GM12872 (cell line): ENCODE measurements around the gene PRKD1.

Experiments used
- CTCF ChIP-seq: IDR thresholded peaks from 3 replicates; pipeline ENCODE4 v1.5.1; 2011; ENCODE audit warnings: low read depth, mild to moderate bottlenecking, low read length, moderate library complexity; ENCODE audit not compliant: insufficient read depth

The PRKD1 gene

GRCh38 chr14:29643433-29644211 is 284.0 kb downstream of the PRKD1 start:
- TF ChIP-seq CTCF, result no peak

DNA sequence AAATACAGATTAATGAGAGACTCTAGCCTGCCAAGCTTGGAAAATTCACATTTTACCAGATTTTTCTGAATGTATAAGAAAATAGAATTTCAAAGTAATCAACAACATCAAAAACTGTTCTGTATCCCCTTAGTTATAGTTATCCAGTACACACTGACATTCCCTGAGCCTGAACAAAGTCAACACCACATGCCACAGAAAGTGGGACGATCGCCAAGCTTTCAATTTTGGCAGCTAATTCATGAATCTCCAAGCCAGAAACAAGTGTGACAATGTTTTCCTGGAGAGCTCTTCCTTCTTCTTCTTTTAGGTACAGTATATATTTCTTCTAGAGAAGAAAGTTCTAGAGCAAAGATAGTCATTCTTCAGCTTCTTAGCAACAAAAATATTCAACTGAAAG is 290.2 kb downstream of the PRKD1 start:
- no peak for TF ChIP-seq CTCF

DNA sequence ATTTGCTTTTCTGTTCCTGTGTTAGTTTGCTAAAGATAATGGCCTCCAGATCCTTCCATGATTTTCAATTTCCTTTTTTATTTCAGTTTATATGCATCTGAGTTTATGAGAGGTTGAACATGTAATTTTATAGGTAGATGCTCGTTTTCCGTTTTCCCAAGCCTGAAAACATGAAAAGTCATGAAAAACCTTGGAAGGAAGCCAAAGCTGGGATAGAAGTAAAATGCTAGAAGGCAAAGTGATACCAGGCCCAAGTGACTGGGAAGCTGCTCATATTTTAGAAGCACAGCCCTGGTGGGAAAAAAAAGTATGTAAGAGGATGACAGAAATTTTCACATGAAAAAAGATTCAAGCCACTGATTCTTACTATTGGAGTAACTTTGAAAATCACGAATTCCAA is 290.8 kb downstream of the PRKD1 start:
- no peak for TF ChIP-seq CTCF

- TF ChIP-seq CTCF, result no peak
Measured at GRCh38 chr14:29630566-29631160, 297.0 kb downstream of the PRKD1 start.

DNA sequence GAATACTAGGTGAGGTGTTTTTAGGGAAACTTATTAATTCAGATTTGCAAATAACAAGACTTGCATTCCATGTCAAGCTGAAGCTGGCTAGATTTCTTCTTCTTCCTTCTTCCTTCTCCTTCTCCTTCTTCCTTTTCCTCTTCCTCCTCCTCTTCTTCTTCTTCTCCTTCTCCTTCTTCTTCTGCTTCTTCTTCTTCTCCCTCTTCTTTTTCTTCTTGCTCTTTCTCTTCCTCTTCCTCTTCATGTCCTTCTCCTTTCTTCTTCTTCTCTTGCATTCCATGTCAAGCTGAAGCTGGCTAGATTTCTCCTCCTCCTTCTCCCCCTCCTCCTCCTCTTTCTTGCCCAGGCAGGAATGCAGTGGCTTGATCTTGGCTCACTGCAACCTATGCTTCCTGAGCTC is 297.8 kb downstream of the PRKD1 start:
- no peak for TF ChIP-seq CTCF

DNA sequence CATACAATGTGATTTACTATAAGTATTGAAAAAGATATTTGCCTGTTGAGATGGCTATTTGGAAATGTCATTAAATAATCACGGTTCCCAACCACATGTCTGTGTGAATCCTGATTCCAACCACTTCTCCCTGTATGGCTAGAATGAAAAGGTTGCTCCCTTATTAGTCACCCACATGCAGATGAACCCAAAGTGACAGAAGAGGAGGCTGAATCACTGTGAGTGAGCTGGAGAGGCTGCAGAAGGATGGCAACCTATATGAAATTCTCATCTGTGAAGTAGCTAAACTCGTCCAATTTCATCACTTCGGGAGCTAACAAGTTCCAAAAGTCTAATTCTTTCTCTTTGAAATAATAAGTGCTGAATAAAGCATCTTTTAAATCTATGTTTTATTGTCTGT is 300.5 kb downstream of the PRKD1 start:
- TF ChIP-seq CTCF, result no peak

DNA sequence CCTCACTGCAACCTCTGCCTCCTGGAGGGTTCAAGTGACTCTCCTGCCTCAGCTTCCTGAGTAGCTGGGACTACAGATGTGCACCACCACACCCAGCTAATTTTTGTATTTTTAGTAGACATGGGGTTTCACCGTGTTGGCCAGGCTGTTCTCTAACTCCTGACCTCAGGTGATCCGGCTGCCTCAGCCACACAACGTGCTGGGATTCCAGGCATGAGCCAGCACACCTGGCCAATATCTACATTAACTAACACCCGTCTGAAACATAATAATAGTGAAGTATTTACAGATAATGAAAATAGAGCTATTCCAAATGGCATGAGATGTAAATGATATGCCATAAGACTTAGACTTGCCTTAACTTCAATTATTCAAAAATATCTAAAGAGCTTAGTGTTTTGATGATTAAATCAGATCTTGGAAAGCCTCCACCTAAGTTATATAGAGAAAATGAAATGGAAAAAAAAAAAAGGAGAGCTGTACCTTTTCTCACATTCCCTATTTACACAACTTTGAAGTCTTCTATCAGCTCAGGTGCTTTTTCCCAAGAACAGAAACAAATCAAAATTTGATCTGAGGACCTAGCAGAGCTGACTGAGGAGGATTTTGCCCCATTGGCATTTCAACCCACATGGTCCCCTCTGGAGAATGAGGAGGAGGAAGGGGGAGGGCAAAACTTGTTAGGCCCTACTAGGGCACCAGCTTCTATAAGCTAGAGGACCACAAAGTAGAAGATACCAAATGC is 309.2 kb downstream of the PRKD1 start:
- no peak for TF ChIP-seq CTCF
